Ammon's horn (tissue), 1 donor: ENCODE measurements around the gene INPPL1.

Experiments used
- DNase-seq: peaks from one replicate; pipeline ENCODE4 v3.0.0-alpha.2; 2016; ENCODE audit warnings: low spot score

The INPPL1 gene

GRCh38 chr11:72232260-72233055 lies 7.9 kb downstream of the INPPL1 start:
- no peak for DNase-seq

GRCh38 chr11:72233056-72233772 lies 8.6 kb downstream of the INPPL1 start:
- DNase-seq = no peak

GRCh38 chr11:72233773-72234513 lies 9.4 kb downstream of the INPPL1 start:
- DNase-seq = no peak

GRCh38 chr11:72234514-72234830 lies 9.9 kb downstream of the INPPL1 start:
- DNase-seq = no peak

- no peak for DNase-seq
Measured at GRCh38 chr11:72234920-72235319, 10.4 kb downstream of the INPPL1 start.

GRCh38 chr11:72235351-72236057 lies 10.9 kb downstream of the INPPL1 start:
- DNase-seq = no peak

GRCh38 chr11:72236083-72236697 lies 11.6 kb downstream of the INPPL1 start:
- no peak for DNase-seq

GRCh38 chr11:72236774-72237111 lies 12.2 kb downstream of the INPPL1 start:
- DNase-seq = no peak

GRCh38 chr11:72237112-72237931 lies 12.8 kb downstream of the INPPL1 start:
- DNase-seq = no peak

- DNase-seq = peak; percentile 46
Measured at GRCh38 chr11:72238040-72238450, 13.5 kb downstream of the INPPL1 start.

GRCh38 chr11:72238492-72239312 lies 14.1 kb downstream of the INPPL1 start:
- DNase-seq = no peak

GRCh38 chr11:72239313-72239848 lies 14.8 kb downstream of the INPPL1 start:
- DNase-seq = no peak

- peak; percentile 30 for DNase-seq
Measured at GRCh38 chr11:72239849-72240460, 15.4 kb downstream of the INPPL1 start.

GRCh38 chr11:72240461-72241290 lies 16.1 kb downstream of the INPPL1 start:
- no peak for DNase-seq

- no peak for DNase-seq
Measured at GRCh38 chr11:72241291-72241781, 16.8 kb downstream of the INPPL1 start.

- DNase-seq = no peak
Measured at GRCh38 chr11:72242141-72242540, 17.6 kb downstream of the INPPL1 start.

GRCh38 chr11:72243173-72244059 lies 18.8 kb downstream of the INPPL1 start:
- no peak for DNase-seq
